SK-N-SH treated with all-trans-retinoic acid at 6 μM for 48 hours (cell line): ENCODE measurements around the gene MED1.

Experiments used
- ATAC-seq: fragments of 200-7000 bp; cut with Tn5 transposase; 3 replicates; pipeline ENCODE4 v1.9.1; 2020; ENCODE audit warnings: mild to moderate bottlenecking, moderate library complexity
- ARNTL ChIP-seq: fragments of 450-650 bp; formaldehyde crosslinking; IDR thresholded peaks from 2 replicates; pipeline ENCODE4 v1.5.0; 2020; ENCODE audit warnings: low read depth, mild to moderate bottlenecking, moderate library complexity, borderline replicate concordance
- BACH2 ChIP-seq: fragments of 250-450 bp; sonication (Bioruptor Pico); IDR thresholded peaks from 2 replicates; pipeline ENCODE4 v1.9.0; 2021; ENCODE audit warnings: mild to moderate bottlenecking, borderline replicate concordance
- CSDC2 ChIP-seq: fragments of 250-450 bp; sonication (Bioruptor Pico); IDR thresholded peaks from 2 replicates; pipeline ENCODE4 v1.5.0; 2020; ENCODE audit warnings: mild to moderate bottlenecking, moderate library complexity
- ESRRG ChIP-seq: fragments of 250-450 bp; sonication (Bioruptor Pico); IDR thresholded peaks from 2 replicates; pipeline ENCODE4 v1.6.1; 2021; ENCODE audit warnings: mild to moderate bottlenecking
- OSR1 ChIP-seq: fragments of 250-450 bp; sonication (Bioruptor Pico); IDR thresholded peaks from 2 replicates; pipeline ENCODE4 v1.8.0; 2022; ENCODE audit warnings: moderate library complexity, mild to moderate bottlenecking, inconsistent platforms
- PPARA ChIP-seq: fragments of 250-450 bp; sonication (Bioruptor Pico); IDR thresholded peaks from 2 replicates; pipeline ENCODE4 v1.5.0; 2020; ENCODE audit warnings: mild to moderate bottlenecking, borderline replicate concordance
- RARB ChIP-seq: fragments of 250-450 bp; sonication (Bioruptor Pico); IDR thresholded peaks from 2 replicates; pipeline ENCODE4 v1.8.0; 2021; ENCODE audit warnings: mild to moderate bottlenecking, moderate library complexity
- SNAI2 ChIP-seq: fragments of 250-450 bp; sonication (Bioruptor Pico); IDR thresholded peaks from 2 replicates; pipeline ENCODE4 v1.5.0; 2020; ENCODE audit warnings: mild to moderate bottlenecking, moderate library complexity
- TCF4 ChIP-seq: fragments of 250-450 bp; sonication (Bioruptor Pico); IDR thresholded peaks from 2 replicates; pipeline ENCODE4 v1.8.0; 2021; ENCODE audit warnings: mild to moderate bottlenecking, moderate library complexity, borderline replicate concordance
- TOX ChIP-seq: fragments of 250-450 bp; sonication (Bioruptor Pico); IDR thresholded peaks from 2 replicates; pipeline ENCODE4 v1.8.0; 2021; ENCODE audit warnings: mild to moderate bottlenecking, moderate library complexity, borderline replicate concordance
- ZC3H10 ChIP-seq: fragments of 250-450 bp; sonication (Bioruptor Pico); IDR thresholded peaks from 2 replicates; pipeline ENCODE4 v1.5.1; 2021; ENCODE audit warnings: mild to moderate bottlenecking, moderate library complexity
- ZFP3 ChIP-seq: fragments of 250-450 bp; sonication (Bioruptor Pico); IDR thresholded peaks from 2 replicates; pipeline ENCODE4 v1.5.0; 2020; ENCODE audit warnings: mild to moderate bottlenecking, moderate library complexity
- ZFP30 ChIP-seq: fragments of 450-650 bp; formaldehyde crosslinking; IDR thresholded peaks from 2 replicates; pipeline ENCODE4 v1.5.0; 2022; ENCODE audit warnings: mild to moderate bottlenecking, moderate library complexity
- ZNF565 ChIP-seq: fragments of 450-650 bp; formaldehyde crosslinking; conservative IDR thresholded peaks from 2 replicates; pipeline ENCODE4 v1.5.0; 2020; ENCODE audit warnings: low read depth, mild to moderate bottlenecking, moderate library complexity
- ZNF70 ChIP-seq: fragments of 450-650 bp; formaldehyde crosslinking; IDR thresholded peaks from 2 replicates; pipeline ENCODE4 v1.5.0; 2020; ENCODE audit warnings: mild to moderate bottlenecking, moderate library complexity
- ZNF8 ChIP-seq: fragments of 450-650 bp; formaldehyde crosslinking; IDR thresholded peaks from 2 replicates; pipeline ENCODE4 v1.5.0; 2020; ENCODE audit warnings: mild to moderate bottlenecking, moderate library complexity
- TF ChIP-seq, protein P1 (sequence below): fragments of 250-450 bp; sonication (Bioruptor Pico); IDR thresholded peaks from 2 replicates; pipeline ENCODE4 v1.5.0; 2020; ENCODE audit warnings: mild to moderate bottlenecking, moderate library complexity
- TF ChIP-seq, protein P2 (sequence below): fragments of 250-450 bp; sonication (Bioruptor Pico); IDR thresholded peaks from 2 replicates; pipeline ENCODE4 v1.5.1; 2021; ENCODE audit warnings: mild to moderate bottlenecking, moderate library complexity
- TF ChIP-seq, protein P3 (sequence below): fragments of 250-450 bp; sonication (Bioruptor Pico); IDR thresholded peaks from 2 replicates; pipeline ENCODE4 v1.5.1; 2020; ENCODE audit warnings: low read depth, mild to moderate bottlenecking, moderate library complexity
- TF ChIP-seq, protein P4 (sequence below): fragments of 250-450 bp; sonication (Bioruptor Pico); IDR thresholded peaks from 2 replicates; pipeline ENCODE4 v1.8.0; 2020; ENCODE audit warnings: mild to moderate bottlenecking, moderate library complexity, borderline replicate concordance

Gene MED1

DNA sequence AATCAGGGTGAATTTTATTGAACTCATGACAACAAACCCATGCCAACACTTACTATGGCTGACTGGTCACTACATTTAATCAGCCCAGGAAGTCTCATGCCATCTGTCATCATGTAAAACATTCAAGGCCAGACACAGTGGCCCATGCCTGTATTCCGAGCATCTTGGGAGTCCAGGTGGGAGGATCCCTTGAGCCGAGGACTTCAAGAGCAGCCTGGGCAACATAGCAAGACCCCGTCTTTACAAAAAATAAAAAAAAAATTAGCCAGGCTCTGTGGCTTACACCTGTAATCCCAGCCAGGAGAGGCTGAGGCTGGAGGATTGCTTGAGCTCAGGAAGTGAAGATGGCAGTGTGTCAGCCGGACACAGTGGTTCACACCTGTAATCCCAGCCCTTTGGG lies 4.9 kb upstream of the MED1 start:
- no peak for ATAC-seq
- TF ChIP-seq ZC3H10 (CRISPR knock-in tag): no peak
- no peak for TF ChIP-seq TCF4 (CRISPR knock-in tag)
- no peak for TF ChIP-seq TOX (CRISPR knock-in tag)
- TF ChIP-seq, protein P1, sequence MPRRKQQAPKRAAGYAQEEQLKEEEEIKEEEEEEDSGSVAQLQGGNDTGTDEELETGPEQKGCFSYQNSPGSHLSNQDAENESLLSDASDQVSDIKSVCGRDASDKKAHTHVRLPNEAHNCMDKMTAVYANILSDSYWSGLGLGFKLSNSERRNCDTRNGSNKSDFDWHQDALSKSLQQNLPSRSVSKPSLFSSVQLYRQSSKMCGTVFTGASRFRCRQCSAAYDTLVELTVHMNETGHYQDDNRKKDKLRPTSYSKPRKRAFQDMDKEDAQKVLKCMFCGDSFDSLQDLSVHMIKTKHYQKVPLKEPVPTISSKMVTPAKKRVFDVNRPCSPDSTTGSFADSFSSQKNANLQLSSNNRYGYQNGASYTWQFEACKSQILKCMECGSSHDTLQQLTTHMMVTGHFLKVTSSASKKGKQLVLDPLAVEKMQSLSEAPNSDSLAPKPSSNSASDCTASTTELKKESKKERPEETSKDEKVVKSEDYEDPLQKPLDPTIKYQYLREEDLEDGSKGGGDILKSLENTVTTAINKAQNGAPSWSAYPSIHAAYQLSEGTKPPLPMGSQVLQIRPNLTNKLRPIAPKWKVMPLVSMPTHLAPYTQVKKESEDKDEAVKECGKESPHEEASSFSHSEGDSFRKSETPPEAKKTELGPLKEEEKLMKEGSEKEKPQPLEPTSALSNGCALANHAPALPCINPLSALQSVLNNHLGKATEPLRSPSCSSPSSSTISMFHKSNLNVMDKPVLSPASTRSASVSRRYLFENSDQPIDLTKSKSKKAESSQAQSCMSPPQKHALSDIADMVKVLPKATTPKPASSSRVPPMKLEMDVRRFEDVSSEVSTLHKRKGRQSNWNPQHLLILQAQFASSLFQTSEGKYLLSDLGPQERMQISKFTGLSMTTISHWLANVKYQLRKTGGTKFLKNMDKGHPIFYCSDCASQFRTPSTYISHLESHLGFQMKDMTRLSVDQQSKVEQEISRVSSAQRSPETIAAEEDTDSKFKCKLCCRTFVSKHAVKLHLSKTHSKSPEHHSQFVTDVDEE (CRISPR knock-in tag): no peak
- TF ChIP-seq ZNF70 (CRISPR knock-in tag): no peak
- no peak for TF ChIP-seq OSR1 (CRISPR knock-in tag)
- TF ChIP-seq, protein P2, sequence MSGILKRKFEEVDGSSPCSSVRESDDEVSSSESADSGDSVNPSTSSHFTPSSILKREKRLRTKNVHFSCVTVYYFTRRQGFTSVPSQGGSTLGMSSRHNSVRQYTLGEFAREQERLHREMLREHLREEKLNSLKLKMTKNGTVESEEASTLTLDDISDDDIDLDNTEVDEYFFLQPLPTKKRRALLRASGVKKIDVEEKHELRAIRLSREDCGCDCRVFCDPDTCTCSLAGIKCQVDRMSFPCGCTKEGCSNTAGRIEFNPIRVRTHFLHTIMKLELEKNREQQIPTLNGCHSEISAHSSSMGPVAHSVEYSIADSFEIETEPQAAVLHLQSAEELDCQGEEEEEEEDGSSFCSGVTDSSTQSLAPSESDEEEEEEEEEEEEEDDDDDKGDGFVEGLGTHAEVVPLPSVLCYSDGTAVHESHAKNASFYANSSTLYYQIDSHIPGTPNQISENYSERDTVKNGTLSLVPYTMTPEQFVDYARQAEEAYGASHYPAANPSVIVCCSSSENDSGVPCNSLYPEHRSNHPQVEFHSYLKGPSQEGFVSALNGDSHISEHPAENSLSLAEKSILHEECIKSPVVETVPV (CRISPR knock-in tag): no peak
- TF ChIP-seq, protein P3, sequence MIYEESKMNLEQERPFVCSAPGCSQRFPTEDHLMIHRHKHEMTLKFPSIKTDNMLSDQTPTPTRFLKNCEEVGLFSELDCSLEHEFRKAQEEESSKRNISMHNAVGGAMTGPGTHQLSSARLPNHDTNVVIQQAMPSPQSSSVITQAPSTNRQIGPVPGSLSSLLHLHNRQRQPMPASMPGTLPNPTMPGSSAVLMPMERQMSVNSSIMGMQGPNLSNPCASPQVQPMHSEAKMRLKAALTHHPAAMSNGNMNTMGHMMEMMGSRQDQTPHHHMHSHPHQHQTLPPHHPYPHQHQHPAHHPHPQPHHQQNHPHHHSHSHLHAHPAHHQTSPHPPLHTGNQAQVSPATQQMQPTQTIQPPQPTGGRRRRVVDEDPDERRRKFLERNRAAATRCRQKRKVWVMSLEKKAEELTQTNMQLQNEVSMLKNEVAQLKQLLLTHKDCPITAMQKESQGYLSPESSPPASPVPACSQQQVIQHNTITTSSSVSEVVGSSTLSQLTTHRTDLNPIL (CRISPR knock-in tag): no peak
- TF ChIP-seq RARB (CRISPR knock-in tag): no peak
- no peak for TF ChIP-seq ARNTL (CRISPR knock-in tag)
- TF ChIP-seq ZFP3 (CRISPR knock-in tag): no peak
- no peak for TF ChIP-seq ZFP30 (CRISPR knock-in tag)
- TF ChIP-seq, protein P4, sequence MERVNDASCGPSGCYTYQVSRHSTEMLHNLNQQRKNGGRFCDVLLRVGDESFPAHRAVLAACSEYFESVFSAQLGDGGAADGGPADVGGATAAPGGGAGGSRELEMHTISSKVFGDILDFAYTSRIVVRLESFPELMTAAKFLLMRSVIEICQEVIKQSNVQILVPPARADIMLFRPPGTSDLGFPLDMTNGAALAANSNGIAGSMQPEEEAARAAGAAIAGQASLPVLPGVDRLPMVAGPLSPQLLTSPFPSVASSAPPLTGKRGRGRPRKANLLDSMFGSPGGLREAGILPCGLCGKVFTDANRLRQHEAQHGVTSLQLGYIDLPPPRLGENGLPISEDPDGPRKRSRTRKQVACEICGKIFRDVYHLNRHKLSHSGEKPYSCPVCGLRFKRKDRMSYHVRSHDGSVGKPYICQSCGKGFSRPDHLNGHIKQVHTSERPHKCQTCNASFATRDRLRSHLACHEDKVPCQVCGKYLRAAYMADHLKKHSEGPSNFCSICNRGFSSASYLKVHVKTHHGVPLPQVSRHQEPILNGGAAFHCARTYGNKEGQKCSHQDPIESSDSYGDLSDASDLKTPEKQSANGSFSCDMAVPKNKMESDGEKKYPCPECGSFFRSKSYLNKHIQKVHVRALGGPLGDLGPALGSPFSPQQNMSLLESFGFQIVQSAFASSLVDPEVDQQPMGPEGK (CRISPR knock-in tag): no peak

DNA sequence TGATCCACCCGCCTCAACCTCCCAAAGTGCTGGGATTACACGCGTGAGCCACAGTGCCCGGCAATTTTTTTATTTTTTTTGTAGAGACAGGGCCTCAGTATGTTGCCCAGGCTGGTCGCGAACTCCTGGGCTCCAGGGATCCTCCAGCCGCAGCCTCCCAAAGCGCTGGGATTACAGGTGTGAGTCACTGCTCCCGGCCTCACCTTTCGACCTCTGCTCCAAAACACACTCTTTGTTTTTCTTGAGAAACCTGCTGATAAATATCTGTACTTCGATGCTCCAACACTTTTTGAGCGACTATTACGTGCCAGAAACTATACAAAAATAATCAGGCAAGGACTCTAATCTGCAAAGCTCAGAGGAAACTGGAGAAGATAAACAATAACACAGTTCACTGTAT lies 1.0 kb downstream of the MED1 start:
- ATAC-seq: no peak
- TF ChIP-seq ZC3H10 (CRISPR knock-in tag) (no peak), ZNF565 (CRISPR knock-in tag) (no peak), ARNTL (CRISPR knock-in tag) (no peak), ZFP30 (CRISPR knock-in tag) (no peak), CSDC2 (CRISPR knock-in tag) (no peak), ESRRG (no peak), PPARA (no peak), SNAI2 (CRISPR knock-in tag) (no peak), ZNF70 (CRISPR knock-in tag) (no peak), OSR1 (CRISPR knock-in tag) (no peak)
- TF ChIP-seq, protein P4 (CRISPR knock-in tag): no peak
- TF ChIP-seq, protein P2 (CRISPR knock-in tag): no peak

DNA sequence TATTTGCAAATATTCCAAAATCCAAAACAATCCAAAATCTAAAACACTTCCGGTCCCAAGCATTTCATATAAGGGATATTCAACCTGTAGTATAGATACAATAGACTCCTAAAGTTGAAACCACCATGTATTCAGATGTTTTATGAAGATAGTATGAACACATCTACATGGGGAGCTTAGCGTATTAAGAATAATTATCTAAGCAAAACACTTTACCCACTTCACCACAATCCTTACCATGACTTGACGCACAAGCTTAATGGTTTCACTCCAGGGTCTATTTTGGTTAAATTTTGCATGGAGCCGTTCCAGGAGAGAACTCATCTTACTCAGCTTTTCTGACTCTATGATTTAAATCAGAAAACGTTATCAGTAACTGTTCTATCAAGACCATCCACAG lies 3.5 kb downstream of the MED1 start:
- no peak for TF ChIP-seq PPARA
- no peak for TF ChIP-seq OSR1 (CRISPR knock-in tag)
- no peak for TF ChIP-seq ZNF8
- no peak for TF ChIP-seq ZFP30 (CRISPR knock-in tag)
- no peak for TF ChIP-seq TCF4 (CRISPR knock-in tag)
- TF ChIP-seq ESRRG: no peak
- no peak for TF ChIP-seq ZFP3 (CRISPR knock-in tag)
- no peak for TF ChIP-seq TOX (CRISPR knock-in tag)
- TF ChIP-seq CSDC2 (CRISPR knock-in tag): no peak
- TF ChIP-seq, protein P2 (CRISPR knock-in tag): no peak
- TF ChIP-seq, protein P1 (CRISPR knock-in tag): no peak
- no peak for TF ChIP-seq BACH2 (CRISPR knock-in tag)
- TF ChIP-seq, all 23 proteins: peak for 0
- ATAC-seq: no peak
